K562 (cell line): ENCODE results near the gene CPSF7. TPM values are rescaled to one million over a fixed set of nuclear protein-coding genes. Genes with fewer than 3 reads are reported as not detected.

Experiments used
- AFF1 ChIP-seq, 2 experiments: fragments of 450-650 bp; IDR thresholded peaks; 2 replicates each; pipeline ENCODE4 v1.6.1; 2018; ENCODE audit warnings: mild to moderate bottlenecking in 2 of 2, low read depth in 1 of 2; ENCODE audit not compliant: partially characterized antibody in 2 of 2
- BRD9 ChIP-seq: fragments of 450-650 bp; IDR thresholded peaks from 2 replicates; pipeline ENCODE4 v1.6.1; 2018; ENCODE audit warnings: low read depth; ENCODE audit not compliant: partially characterized antibody
- CBX8 ChIP-seq: fragments of 200-600 bp; sonication (generic); IDR thresholded peaks from 2 replicates; pipeline ENCODE4 v1.6.1; 2012; ENCODE audit warnings: borderline replicate concordance, mixed run types, low read depth, mild to moderate bottlenecking, moderate library complexity, mixed read lengths, low read length, control low read depth, inconsistent platforms; ENCODE audit not compliant: poor library complexity, severe bottlenecking; ENCODE audit errors: extremely low read depth
- CHCHD3 ChIP-seq: fragments of 250-450 bp; sonication (Bioruptor Pico); IDR thresholded peaks from 2 replicates; pipeline ENCODE4 v2.1.2; 2022; ENCODE audit warnings: mild to moderate bottlenecking
- MBD2 ChIP-seq: sonication (generic); IDR thresholded peaks from 2 replicates; pipeline ENCODE4 v1.6.1; 2016; ENCODE audit warnings: low read depth, borderline replicate concordance
- PCBP1 ChIP-seq: fragments of 200-400 bp; formaldehyde crosslinking; IDR thresholded peaks from 2 replicates; pipeline ENCODE4 v1.6.1; 2018; ENCODE audit warnings: mild to moderate bottlenecking, low read depth, low read length; ENCODE audit not compliant: poor library complexity, severe bottlenecking
- PHB2 ChIP-seq: fragments of 450-650 bp; IDR thresholded peaks from 2 replicates; pipeline ENCODE4 v1.6.1; 2017; ENCODE audit warnings: low read depth
- POLR2AphosphoS5 ChIP-seq: IDR thresholded peaks from 2 replicates; pipeline ENCODE4 v1.6.1; 2011; ENCODE audit warnings: mild to moderate bottlenecking, low read depth, low read length, moderate library complexity; ENCODE audit not compliant: control insufficient read depth, insufficient read depth
- POLR2H ChIP-seq: IDR thresholded peaks from 2 replicates; pipeline ENCODE4 v1.6.1; 2016; ENCODE audit warnings: missing genetic modification characterization, low read depth, mild to moderate bottlenecking, control low read depth, missing compliant biosample characterization, moderate library complexity
- RBM25 ChIP-seq: fragments of 200-400 bp; formaldehyde crosslinking; IDR thresholded peaks from 2 replicates; pipeline ENCODE4 v1.6.1; 2018; ENCODE audit warnings: low read length, low read depth, moderate library complexity; ENCODE audit not compliant: severe bottlenecking
- RNF2 ChIP-seq: sonication (generic); IDR thresholded peaks from 2 replicates; pipeline ENCODE4 v1.6.1; 2016
- SMAD2 ChIP-seq: fragments of 150-350 bp; IDR thresholded peaks from 2 replicates; pipeline ENCODE4 v1.6.1; 2014; ENCODE audit warnings: low read depth, mild to moderate bottlenecking, low read length
- ZBTB17 ChIP-seq: fragments of 450-650 bp; formaldehyde crosslinking; IDR thresholded peaks from 2 replicates; pipeline ENCODE4 v1.4.0; 2020; ENCODE audit warnings: mild to moderate bottlenecking
- ZBTB5 ChIP-seq: fragments of 450-650 bp; IDR thresholded peaks from 2 replicates; pipeline ENCODE4 v1.6.1; 2017; ENCODE audit warnings: antibody characterized with exemption
- ZNF76 ChIP-seq: fragments of 250-450 bp; sonication (Bioruptor Pico); IDR thresholded peaks from 2 replicates; pipeline ENCODE4 v1.4.0; 2020; ENCODE audit warnings: mild to moderate bottlenecking, moderate library complexity, borderline replicate concordance
- polyA plus RNA-seq, 8 experiments: library from polyadenylated mRNA; depleted of rRNA in 4 of 8; stranded (reverse) in 5 of 8; unstranded in 3 of 8; fragments of >200 nt; fragmentation: Nextera tagmentation in 2 of 8; fragmentation: Illumina TruSeq in 1 of 8; extraction: Ambion mirVana in 2 of 8; extraction: Trizol in 1 of 8; gene quantifications; 2 replicates each; pipeline versions ENCODE4 v1.2.1 to v1.2.3, GENCODE V29; 2011 to 2014; ENCODE audit warnings: inconsistent platforms in 1 of 8, missing spikeins in 1 of 8
- total RNA-seq, 7 experiments: library from RNA; depleted of rRNA in 6 of 7; stranded (reverse); fragments of >200 nt in 6 of 7; fragmentation: Illumina TruSeq in 2 of 7; extraction: Trizol in 2 of 7; gene quantifications; 2 replicates each; pipeline versions ENCODE4 v1.2.1 to v1.2.3, GENCODE V29; 2011 to 2021; ENCODE audit warnings: low replicate concordance in 1 of 7
- TF ChIP-seq, protein P1 (sequence below): sonication (generic); formaldehyde crosslinking; IDR thresholded peaks from 2 replicates; pipeline ENCODE4 v1.8.0; 2022; ENCODE audit warnings: mild to moderate bottlenecking, missing genetic modification reagents
- TF ChIP-seq, protein P2 (sequence below): sonication (generic); formaldehyde crosslinking; IDR thresholded peaks from 2 replicates; pipeline ENCODE4 v1.8.1; 2022; ENCODE audit warnings: missing genetic modification reagents

CPSF7 gene
- total and polyA plus RNA-seq, 9 of the 15 experiments (the other 6 are each of a cell fraction or from before 2014, with no cell fraction given) = 14.8 to 104 (median 44.1) TPM

GRCh38 chr11:61429691-61430582 is at the start of gene CPSF7, which contains the start of gene SDHAF2 (continued):
- TF ChIP-seq, protein P1, sequence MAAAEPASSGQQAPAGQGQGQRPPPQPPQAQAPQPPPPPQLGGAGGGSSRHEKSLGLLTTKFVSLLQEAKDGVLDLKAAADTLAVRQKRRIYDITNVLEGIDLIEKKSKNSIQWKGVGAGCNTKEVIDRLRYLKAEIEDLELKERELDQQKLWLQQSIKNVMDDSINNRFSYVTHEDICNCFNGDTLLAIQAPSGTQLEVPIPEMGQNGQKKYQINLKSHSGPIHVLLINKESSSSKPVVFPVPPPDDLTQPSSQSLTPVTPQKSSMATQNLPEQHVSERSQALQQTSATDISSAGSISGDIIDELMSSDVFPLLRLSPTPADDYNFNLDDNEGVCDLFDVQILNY (CRISPR knock-in tag) = 0 out of 2 replicates have a peak, but pooled peaks have one; percentile 26
- TF ChIP-seq BRD9 = peak; percentile 61
- peak; percentile 87 for TF ChIP-seq POLR2AphosphoS5
- peak; percentile 73 for TF ChIP-seq PCBP1
- TF ChIP-seq ZBTB17 (CRISPR knock-in tag) = 0 out of 2 replicates have a peak, but pooled peaks have one; percentile 38
- TF ChIP-seq PHB2 = peak; percentile 16; the same call in 1 of the 2 replicates
- no peak for TF ChIP-seq CHCHD3 (CRISPR knock-in tag)
- no peak for TF ChIP-seq RBM25
- peak in 1 of 2 experiments; percentile 49 for TF ChIP-seq AFF1 (IDR thresholded peaks at IDR 0.05; ENCODE audit: low read depth in 1 of 2, partially characterized antibody in 2 of 2)
- peak; percentile 28; the same call in 1 of the 2 replicates for TF ChIP-seq ZNF76 (CRISPR knock-in tag)
- peak; percentile 84 for TF ChIP-seq POLR2H (tag)
- TF ChIP-seq, protein P2, sequence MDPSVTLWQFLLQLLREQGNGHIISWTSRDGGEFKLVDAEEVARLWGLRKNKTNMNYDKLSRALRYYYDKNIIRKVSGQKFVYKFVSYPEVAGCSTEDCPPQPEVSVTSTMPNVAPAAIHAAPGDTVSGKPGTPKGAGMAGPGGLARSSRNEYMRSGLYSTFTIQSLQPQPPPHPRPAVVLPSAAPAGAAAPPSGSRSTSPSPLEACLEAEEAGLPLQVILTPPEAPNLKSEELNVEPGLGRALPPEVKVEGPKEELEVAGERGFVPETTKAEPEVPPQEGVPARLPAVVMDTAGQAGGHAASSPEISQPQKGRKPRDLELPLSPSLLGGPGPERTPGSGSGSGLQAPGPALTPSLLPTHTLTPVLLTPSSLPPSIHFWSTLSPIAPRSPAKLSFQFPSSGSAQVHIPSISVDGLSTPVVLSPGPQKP = no peak
- 0 out of 2 replicates have a peak, but pooled peaks have one; percentile 32 for TF ChIP-seq RNF2
- no peak for TF ChIP-seq ZBTB5
- peak; percentile 75; the same call in 1 of the 2 replicates for TF ChIP-seq MBD2
- TF ChIP-seq SMAD2 = no peak
- TF ChIP-seq CBX8 = no peak
